GM19043 (cell line): ENCODE results near the gene LPAR5.
A peak's percentile ranks its signal among the peaks of the same experiment; 100 is the strongest.

Experiments used
- ATAC-seq: cut with Tn5 transposase; IDR thresholded peaks from one replicate; pipeline ENCODE4 v1.9.1; 2021; ENCODE audit warnings: low read depth; ENCODE audit not compliant: unreplicated experiment

The LPAR5 gene

DNA sequence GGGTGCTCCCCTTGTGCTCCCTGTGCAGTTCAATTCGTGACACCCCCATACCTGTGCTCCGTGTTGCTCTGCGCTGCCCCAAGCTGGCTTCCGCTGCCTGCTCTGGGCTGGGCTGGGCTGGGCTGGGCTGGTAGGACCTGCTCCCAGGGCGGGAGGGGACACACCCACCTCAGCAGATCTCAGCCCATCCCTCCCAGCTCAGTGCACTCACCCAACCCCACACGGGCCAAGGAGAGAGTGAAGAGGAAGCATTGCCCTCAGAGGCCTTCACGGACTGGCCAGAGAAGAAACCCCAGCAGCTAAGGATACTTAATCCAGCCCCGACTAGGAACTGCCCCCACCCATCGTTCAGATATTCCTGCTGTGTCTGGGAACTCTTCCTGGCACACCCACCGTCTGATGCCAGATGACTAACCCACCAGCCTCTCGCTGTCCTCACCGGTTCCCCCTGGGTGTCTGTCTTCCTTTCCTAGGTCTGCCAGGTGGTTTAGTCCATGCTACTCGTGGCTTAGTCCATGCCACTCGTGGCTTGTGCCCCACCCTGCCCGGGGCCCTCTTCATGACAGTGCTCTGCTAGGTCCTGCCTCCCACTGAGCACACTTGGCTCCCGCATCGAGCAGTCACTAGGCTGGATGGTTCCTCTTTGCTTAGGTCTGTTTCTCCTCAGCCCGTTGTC, at the start of gene LPAR5:
TSS of gene LPAR5 (minus strand) at position 104 of the 676 bp plus-strand sequence. CDS start 14,711 bp downstream, outside the sequence.
- ATAC-seq, result no peak

- ATAC-seq, result no peak
These were observed 48.9 kb upstream of the LPAR5 start for GRCh38 chr12:6684609-6685008.

GRCh38 chr12:6676962-6677361, 41.2 kb upstream of the LPAR5 start:
- no peak for ATAC-seq

- ATAC-seq, result no peak
These were observed 36.4 kb upstream of the LPAR5 start for GRCh38 chr12:6672143-6672542.

DNA sequence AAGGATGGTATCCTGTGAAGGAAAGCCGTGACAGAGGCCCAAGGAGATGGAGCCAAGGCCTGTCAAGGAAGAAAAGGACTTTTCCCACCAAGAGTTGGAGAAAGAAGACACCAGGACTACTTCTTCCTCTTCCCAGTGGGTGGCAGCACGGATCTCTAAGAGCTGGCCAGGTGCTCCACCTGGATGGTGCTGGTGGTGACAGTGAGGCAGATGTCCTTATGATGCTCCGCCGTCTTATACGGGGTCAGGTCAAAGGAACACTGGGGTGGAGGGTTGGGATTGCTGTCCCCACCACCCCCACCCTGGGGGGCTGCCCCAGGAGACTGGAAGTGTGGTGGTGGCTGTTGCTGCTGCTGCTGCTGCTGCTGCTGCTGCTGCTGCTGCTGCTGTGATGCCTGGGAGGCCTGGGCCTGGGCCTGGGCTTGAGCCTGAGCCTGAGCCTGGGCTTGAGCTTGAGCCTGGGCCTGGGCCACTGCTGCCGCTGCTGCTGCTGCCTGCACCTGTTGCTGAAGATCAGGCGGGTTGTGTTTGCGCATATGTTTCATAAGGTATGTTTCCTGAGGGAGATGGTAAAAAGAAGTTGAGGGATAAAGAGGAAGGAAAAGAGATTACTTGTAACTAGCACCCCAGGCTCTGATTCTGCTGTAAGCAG, 31.9 kb upstream of the LPAR5 start:
- no peak for ATAC-seq

DNA sequence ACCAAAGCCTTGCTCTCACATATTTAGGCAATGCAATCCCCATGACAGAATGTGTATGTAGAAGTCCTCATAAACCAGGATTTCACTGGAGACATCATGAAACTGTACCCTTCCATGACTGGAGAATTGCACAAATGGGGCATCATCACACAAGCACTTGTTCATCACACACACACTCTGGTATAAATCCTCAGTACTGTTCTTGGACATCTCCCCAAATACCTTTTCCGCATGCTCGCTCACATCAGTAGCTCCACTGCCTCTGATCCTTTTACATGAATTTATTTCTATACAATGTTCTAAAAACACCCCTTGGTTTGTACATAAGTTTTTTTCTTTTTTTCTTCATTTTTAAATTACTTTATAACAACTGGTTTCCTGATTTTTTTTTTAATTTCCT, 30.5 kb upstream of the LPAR5 start:
- ATAC-seq, result no peak

GRCh38 chr12:6664902-6665301, 29.1 kb upstream of the LPAR5 start:
- ATAC-seq, result no peak

- peak; percentile 99 for ATAC-seq
These were observed 27.4 kb upstream of the LPAR5 start, which contains the start of gene ING4 for GRCh38 chr12:6662906-6663742. TSS of gene ING4 (minus strand) at chr12:6663119. CDS start at chr12:6663101, 18 bp downstream.

- no peak for ATAC-seq
These were observed 26.8 kb upstream of the LPAR5 start for GRCh38 chr12:6662602-6662905.

DNA sequence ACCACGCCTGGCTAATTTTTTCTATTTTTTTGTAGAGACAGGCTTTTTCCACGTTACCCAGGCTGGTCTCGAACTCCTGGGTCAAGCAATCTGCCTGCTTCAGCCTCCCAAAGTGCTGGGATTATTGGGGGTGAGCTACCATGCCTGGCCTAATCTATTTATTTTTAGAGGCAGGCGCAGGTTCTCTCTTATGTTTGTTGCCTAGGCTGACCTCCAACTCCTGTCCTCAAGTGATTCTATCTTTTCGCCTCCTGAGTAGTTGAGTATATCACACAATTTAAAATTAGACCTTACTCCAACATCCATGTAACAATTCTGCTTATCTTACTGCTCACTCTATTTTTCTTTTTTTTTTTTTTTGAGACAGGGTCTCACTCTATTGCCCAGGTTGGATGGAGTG, 18.2 kb upstream of the LPAR5 start:
- no peak for ATAC-seq

- ATAC-seq, result no peak
These were observed 17.6 kb upstream of the LPAR5 start for GRCh38 chr12:6653342-6653741.

GRCh38 chr12:6652391-6652790, 16.6 kb upstream of the LPAR5 start:
- no peak for ATAC-seq

GRCh38 chr12:6650832-6651231, 15.1 kb upstream of the LPAR5 start:
- no peak for ATAC-seq

DNA sequence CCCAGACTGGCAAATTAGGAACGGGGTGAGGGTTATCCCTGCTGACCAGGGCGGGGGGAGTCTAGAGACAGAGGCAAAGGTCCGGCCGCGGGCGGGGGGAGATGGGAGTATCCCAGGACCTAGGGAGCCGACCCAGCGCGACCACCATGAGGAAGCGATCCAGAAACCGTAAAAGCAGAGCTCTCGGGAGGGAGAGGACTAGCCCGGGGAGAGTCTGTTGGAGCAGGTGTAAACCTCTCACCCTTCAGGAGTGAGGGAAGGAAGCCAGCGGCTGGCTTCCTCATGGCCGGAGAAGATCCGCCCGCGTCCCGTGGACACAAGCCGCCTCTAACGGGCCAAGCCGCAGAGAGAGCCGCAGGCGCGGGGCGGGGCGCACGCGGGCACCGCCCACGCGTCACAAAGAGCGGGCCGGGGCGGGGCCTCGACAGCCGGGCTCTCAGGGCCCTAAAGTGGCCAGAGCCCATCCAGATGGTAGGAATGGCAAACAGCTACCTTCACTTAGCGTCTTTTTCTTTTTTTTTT, 11.4 kb upstream of the LPAR5 start, which contains the start of gene ACRBP:
TSS of gene ACRBP (minus strand) at position 350 of the 522 bp plus-strand sequence. CDS start at position 284, 66 bp downstream.
- no peak for ATAC-seq

- ATAC-seq, result no peak
These were observed 10.7 kb upstream of the LPAR5 start for GRCh38 chr12:6646276-6647082.

- ATAC-seq, result no peak
These were observed 9.1 kb upstream of the LPAR5 start for GRCh38 chr12:6644903-6645302.

DNA sequence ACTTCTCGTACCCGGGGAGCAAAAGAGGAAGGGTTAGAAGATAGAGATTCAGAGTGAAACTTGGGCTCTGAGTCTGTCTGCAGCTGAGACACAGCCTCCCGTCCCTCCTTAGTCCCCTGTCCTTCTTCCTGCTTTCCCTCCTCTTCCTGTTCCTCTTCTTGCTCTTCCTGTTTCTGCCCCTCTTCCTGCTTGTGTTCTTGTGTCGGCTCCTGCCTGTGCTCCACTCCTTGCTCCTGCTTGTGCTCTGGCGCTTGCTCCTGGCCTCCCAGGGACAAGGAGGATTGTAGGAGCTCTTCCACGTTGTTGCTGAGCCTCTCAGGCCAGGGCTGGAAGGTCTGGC, 8.5 kb upstream of the LPAR5 start:
- ATAC-seq, result no peak

GRCh38 chr12:6643569-6644256, 8.0 kb upstream of the LPAR5 start:
- no peak for ATAC-seq

- no peak for ATAC-seq
These were observed 5.4 kb upstream of the LPAR5 start for GRCh38 chr12:6641131-6641530.

GRCh38 chr12:6640497-6640896, 4.7 kb upstream of the LPAR5 start:
- no peak for ATAC-seq
